Stimulated activated CD4-positive, alpha-beta T cell treated with anti-CD3 and anti-CD28 coated beads, Interleukin-4, amount 100 ng/mL, for 4 hours (primary cell): ENCODE measurements around the gene DYNLRB2.

ENCODE experiments used
- DNase-seq, 2 experiments: peaks; one replicate each; pipeline ENCODE4 v3.0.0-alpha.2; 2020

Gene DYNLRB2

DNA sequence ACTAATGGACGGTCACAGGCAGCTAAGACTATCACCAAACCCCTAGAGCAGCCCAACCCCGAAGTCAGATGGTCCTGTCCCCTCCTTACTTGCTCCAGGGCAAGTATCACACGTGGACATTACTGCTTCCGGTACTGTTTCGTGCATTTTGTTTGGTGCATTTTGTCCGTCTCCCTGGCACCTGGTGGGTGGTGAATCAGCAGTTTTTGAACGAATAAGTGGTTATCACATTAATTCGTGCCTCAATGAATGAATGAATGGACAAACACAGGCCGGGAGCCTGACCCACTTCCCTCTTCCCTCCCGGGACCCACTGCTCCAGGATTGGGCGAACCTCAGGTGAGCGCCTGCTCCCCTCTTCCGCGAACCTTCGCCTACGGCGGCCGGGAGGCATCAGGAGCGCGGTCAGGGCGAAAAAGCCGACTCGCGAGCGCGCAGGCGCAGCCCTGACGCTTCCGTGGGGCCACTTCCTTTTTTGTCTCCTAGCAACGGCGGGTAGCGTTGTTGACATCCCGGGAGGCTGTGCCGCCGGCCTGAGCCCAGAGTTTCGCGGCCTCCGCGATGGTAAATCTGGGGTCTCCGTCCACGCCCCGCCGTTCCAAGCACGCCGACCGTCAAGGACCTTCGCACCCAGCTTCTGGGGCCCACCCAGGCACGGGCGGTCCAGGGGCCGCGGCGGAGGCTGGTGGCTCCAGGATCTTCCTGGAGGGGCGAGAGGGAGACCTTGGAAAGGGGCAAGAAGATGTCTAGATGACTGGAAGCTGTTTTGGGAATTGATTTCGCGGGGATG, at the start of gene DYNLRB2:
Gene DYNLRB2, plus strand, starts transcription at position 478 of the 790 bp plus-strand sequence. Its CDS starts 84 bp downstream, at position 562.
- DNase-seq: peak; percentile 85 to 90

DNA sequence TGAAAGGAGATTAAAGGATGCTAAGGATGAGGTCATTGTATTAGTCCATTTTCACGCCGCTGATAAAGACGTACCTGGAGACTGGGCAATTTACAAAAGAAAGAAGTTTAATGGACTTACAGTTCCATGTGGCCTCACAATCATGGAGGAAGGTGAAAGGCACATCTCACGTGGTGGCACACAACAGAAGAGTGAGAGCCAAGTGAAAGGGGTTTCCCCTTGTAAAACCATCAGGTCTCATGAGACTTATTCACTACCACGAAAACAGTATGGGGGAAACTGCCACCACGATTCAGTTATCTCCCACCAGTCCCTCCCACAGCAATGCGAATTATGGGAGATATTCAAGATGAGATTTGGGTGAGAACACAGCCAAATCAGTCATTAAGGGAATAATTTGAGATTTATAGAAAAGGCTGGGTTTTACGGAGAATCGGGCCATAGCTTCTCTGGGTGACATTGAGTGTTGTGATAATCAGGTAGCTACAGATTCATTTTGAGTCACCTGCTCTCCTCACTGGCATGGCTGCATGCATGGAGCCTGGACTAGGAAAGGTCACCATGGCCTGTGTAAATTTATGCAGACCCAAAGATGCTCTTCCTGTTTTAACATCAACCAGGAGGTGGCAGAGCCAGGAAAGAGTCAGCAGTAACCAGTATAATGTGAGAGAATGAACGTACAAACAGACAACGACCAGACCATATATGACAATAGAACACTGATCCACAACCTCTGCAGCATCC, 40.5 kb upstream of the DYNLRB2 start:
- DNase-seq: no peak

GRCh38 chr16:80500961-80501525, 39.8 kb upstream of the DYNLRB2 start:
- DNase-seq: no peak

- DNase-seq: no peak
Observed at GRCh38 chr16:80503107-80503506, 37.7 kb upstream of the DYNLRB2 start.

GRCh38 chr16:80507538-80507937, 33.3 kb upstream of the DYNLRB2 start:
- DNase-seq: no peak

DNA sequence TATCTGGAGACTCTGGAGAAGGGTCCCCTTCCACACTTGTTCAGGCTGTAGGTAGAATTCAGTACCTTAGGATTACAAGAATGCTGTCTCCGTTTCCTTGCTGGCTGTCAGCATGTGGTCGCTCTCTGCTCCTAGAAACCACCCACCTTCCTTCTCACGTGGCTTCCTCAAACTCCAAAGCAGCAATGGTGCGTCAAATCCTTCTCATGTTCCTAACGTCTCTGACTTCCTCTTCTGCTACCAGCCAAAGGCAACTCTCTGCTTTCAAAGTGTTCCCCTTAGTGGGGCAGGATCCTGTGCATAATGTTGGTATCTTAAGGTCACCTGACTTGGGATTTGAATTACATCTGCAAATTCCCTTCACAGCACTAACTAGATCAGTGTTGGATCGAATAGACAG, 30.9 kb upstream of the DYNLRB2 start:
- no peak for DNase-seq

DNA sequence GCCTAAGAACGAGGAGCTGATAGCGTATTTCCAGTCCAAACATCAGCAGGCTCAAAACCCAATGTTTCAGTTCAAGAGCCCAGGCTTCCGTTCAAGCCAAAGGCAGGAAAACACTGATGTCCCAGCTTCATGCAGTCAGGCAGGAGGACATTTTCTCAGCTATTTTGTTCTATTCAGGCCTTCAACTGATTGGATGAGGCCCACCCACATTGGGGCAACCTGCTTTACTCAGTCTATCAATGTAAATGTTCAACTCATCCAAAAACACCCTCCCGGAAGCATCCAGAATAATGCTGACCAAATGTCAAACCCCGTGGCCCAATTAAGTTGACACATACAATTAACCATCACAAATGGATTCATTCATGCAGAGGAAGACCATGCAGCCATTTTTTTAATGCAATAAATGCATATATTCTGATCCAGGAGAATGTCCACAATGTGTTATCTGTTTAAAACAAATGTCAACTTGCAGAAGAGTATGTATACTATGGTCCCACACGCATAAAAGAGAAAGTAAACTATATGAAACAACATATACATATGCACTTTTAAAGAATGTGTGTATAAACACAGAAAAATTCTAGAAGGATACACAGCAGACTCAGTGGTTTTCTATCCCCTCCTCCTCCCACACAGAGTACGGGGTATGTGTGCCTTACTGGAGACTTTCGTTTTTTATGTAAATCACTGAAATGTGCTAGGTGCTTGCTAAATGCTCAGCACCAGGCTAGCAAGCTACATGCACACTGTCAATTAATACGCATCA, 28.8 kb upstream of the DYNLRB2 start:
- DNase-seq: no peak

- no peak for DNase-seq
Observed at GRCh38 chr16:80512593-80512853, 28.3 kb upstream of the DYNLRB2 start.

GRCh38 chr16:80515374-80515773, 25.4 kb upstream of the DYNLRB2 start:
- no peak for DNase-seq

DNA sequence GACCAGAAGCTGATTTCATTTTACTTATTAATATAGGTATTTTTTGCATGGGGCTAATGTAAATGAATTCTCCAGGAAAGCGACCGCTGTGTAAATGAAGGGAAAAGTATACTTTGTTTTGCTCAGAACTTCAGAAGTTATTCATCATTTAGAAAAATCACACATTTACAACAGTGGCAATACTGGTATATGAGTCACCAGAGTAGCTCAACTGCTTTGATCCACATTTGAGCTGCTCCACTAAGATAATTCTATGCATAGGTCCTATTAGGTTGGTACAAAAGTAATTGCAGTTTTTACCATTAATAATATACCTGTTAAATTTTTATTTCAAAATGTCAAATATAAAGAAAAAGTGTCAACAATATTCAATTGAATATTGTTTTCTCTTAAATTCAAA, 22.9 kb upstream of the DYNLRB2 start:
- no peak for DNase-seq

- no peak for DNase-seq
Observed at GRCh38 chr16:80518436-80518835, 22.4 kb upstream of the DYNLRB2 start.

- no peak for DNase-seq
Observed at GRCh38 chr16:80519189-80519588, 21.6 kb upstream of the DYNLRB2 start.

DNA sequence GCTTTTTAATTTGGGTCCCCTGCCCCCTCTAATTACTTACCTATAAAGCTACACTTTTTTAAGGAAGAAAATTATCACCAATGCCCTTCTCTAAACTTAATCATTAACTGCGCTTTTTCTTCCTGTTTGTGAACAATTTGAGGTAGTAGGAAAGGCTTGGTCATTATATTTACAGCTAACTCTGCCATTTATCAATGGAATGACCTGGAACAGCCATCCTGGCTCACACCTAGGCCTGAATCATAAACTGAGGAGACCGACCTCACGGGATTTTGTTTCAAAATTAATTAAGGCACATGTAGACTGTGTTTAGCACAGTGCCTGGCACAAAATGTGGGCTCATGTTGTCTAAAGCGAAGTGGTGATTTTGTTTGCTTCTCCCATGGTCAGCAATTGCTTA, 15.4 kb upstream of the DYNLRB2 start:
- no peak for DNase-seq

DNA sequence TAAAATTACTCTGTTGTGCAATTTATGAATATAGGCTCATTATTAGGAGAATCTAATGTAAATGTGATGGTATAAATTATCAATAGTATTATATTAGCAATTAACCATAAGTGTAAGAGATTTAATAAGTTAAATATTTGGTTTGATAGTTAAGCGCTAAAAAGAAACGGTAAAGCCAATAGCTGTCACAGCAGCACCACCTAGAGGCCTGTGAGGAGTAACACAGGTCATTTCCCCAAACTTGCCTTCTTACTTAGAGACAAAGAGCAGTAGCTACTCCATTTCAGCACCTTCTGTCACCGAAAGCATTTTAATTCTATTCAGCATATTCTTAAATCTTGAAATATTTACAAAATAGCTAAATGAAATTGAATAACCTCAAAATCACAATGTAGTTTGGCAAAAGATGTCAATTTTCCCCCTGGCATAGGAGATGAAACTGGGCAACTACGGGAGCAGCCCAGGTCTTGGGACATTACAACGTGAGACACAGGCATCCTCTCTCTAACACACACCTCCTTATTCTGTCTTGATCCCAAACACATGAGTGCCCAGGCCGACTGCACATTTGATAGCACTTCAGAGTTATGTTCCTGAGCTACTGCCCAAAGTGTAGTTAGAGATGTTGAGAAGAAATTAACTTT, 14.3 kb upstream of the DYNLRB2 start:
- peak; percentile 33 to 45 for DNase-seq

- DNase-seq: peak; percentile 19
Observed at GRCh38 chr16:80527297-80527696, 13.5 kb upstream of the DYNLRB2 start.

- no peak for DNase-seq
Observed at GRCh38 chr16:80530479-80530878, 10.3 kb upstream of the DYNLRB2 start.

GRCh38 chr16:80536238-80536637, 4.6 kb upstream of the DYNLRB2 start:
- DNase-seq: no peak

DNA sequence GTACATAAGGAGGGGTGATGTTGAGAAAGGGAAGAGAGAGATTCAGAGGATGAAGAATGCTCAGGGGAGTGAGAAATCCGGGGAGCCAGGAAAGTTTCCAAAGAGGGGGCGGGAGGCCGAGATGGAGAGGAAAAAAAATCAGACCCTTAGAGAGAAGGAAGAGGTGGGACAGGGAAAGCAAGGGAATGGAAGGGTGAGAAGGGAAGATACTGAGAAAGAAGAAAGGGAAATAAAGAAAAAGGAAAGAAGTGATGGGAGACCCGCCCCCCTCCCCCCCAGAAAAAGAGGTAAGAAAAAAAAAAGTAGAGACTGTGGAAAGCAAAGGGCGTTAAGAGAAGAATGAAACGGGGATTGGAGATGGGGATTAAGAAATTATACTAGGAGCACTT, 507 bp downstream of the DYNLRB2 start:
- DNase-seq: no peak

GRCh38 chr16:80543162-80543561, 2.4 kb downstream of the DYNLRB2 start:
- DNase-seq: no peak

DNA sequence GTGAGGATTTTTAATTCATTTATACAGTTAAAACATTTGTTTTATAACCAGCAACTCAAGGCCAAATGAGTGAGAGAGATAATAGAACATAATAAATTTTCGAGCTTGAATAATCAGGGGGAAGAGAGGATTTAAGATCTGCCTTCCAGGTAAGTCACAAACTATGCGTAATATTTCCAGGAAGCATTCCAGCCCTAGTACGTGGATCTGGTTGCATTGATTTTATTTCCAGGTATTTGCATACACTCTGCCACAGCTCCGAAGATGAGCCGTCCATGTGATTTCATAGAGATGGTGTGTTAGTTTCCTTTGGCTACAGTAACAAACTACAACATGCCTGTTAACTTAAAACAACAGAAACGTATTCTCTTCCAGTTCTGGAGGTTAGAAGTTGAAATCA, 3.5 kb downstream of the DYNLRB2 start:
- DNase-seq: no peak

DNA sequence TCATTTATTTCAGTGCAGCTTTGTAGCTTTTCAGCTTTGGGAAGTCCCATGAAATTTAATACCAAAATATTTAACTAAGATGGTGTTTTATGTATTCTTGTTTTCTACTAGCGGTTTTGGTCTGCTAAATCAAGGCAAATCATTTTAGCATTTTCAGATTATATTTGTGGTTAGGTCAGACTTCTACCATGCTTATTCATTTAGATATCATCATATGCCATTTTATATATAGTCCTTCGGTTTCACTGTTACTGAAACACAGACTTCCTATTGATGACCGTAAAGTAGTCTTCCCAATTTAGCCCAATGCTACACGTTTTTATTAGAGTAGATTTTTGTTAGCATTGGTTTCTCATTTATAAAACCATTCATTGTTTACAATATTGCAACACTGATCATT, 5.5 kb downstream of the DYNLRB2 start:
- DNase-seq: no peak

DNA sequence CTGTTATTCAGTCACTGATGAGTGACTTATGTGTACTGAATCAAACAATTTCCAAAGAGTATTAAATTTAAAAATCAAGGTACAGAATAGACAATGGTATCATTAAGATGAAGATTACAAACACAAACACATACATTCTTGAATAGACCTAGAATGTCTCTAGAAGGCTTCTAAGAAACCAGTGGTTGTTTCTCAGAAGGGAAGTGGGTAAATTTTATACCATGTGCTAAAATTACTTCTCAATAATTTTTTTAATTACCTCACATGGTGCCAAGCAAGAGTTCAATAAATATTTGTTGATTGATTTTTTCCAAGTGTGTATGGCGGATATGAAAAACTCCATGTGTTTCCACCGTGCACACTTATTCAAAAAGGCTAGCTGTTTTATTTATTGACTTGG, 6.4 kb downstream of the DYNLRB2 start:
- DNase-seq: no peak

- no peak for DNase-seq
Observed at GRCh38 chr16:80552277-80552676, 11.5 kb downstream of the DYNLRB2 start.
